ENCODE results near the gene EZR.

EZR gene

DNA sequence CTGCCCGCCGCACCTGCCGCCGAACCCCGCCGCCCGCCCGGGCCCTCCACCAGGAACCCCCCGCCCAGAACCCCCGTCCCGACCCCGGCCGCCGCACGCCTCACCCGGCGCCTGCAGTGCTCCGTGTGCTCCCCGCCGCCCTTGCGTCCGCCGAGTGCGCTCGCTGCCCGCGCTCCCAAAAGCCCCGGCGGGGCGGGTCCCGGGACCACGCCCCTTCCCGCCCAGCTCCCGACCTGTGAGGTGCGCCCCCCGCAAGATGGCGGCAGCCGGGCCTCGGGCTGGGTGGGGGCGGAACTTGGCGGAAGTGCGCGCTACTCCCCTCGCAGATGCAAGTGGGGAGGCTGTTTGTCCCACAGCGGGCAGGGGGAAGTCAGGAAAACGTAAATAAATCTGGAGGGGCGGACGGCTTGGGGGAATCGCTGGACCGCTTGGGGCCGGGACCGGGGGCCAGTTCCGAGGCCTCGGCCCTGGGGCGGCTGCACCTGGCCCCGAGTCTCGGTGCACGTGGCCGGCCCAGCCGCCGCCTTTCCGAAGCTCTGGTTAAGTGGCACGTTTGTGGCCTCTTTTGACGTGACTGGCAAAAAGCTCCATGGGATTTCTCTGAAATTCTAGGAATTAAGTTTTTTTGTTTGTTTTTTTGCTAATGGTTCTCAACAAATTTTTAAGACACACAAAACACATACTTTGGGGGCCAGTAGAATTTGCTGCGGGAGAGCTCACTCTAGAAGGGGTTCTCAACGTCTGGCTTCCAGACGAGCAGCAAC, at the start of gene EZR:
Gene EZR (minus strand): TSS at position 156 of the 764 bp plus-strand sequence. CDS start 1,275 bp downstream, outside the sequence.
- peak; percentile 83 for DNase-seq

DNA sequence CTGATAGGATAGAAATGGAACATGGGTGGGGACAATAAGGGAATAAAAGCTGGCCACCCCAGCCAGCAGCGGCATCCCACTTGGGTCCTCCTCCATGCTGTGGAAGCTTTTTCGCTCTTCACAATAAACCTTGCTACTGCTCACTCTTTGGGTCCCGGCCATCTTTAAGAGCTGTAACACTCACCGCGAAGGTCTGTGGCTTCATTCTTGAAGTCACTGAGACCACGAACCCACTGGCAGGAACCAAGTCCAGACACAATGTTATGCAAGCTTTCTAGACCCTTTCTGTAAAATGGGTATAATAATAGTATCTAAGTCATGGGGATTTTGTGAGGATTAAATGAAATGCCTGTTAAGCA, 48.9 kb upstream of the EZR start:
- no peak for DNase-seq

DNA sequence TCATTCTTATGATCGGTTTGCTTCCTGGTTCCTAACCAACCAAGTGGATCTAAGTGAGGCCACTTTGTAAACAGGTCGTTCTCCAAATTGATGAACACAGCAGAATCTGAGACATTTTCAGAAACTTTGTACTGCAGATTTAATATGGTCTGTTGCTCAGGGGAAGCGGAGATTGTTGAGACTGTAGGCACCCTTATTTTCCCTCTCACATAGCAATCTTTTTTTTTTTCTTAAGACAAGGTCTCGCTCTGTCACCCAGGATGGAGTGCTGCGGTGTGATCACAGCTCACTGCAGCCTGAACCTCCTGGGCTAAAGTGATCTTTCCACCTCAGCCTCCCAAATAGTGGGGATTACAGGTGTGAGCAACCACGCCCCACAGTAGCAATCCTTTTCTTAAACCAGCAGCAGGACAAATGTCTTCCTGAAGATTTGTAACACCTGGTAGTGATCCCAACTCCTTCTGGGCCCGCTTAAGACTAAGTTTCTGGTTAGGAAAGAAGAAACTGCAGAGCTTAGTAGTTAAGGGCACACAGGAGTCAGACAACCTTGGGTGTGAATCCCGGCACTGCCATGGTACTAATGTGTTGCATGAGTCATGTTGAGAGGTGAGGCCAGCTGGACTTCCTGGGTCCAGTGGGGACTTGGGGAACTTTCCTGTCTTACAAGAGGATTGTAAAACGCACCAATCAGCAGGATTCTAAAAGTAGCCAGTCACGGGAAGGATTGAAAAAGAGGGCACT, 48.4 kb upstream of the EZR start:
- no peak for DNase-seq

DNA sequence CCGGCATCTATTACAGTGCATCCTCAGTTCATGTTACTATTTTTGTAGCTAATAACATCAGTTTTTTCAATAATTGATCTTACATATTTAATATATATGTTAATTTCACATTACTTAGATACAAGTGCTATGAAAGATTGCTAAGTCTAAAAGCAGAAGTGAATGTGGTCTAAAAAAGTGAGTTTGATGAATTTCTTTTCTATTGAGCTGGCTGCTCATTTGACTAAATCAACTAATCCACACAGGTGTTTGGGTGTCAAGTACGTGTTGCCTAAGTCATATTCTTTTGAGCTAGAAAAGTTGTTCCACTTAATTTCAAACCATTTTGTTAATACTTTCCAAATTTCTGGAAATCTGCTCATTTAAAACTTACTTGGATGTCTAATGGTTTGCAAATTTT, 46.6 kb upstream of the EZR start:
- no peak for DNase-seq

- no peak for DNase-seq
Observed at GRCh38 chr6:158863646-158864045, 44.5 kb upstream of the EZR start.

DNA sequence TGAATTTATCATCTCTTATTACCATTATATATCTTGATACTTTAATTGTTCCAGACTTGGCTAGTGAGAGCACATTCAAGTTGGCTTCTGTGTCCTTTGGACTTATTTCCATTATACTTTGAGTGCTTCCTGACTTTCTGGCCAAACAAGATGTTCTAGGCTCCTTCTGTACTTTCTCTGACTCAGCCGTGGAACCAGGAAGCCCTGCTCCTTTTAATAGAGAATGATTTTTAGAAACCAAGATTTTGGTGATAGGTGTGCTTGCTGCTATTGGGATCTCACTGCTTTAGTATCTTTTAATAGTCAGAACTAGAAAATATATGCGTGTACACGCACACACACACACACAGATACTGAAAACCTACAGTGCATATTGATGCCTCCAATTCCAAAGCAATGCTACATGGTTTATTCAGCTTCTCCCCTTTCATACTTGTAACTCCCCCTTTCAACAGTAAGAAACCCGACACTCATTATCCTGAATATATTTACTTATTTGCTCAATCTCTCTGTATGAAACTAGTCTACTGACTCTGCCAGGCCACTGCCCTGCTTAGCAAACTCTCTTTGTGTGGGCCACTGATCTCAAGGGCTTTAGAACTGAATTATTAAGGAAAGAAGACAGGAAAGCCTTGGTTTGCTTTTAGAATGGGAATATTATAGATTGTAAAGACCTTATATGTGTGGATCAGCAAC, 42.7 kb upstream of the EZR start:
- no peak for DNase-seq

DNA sequence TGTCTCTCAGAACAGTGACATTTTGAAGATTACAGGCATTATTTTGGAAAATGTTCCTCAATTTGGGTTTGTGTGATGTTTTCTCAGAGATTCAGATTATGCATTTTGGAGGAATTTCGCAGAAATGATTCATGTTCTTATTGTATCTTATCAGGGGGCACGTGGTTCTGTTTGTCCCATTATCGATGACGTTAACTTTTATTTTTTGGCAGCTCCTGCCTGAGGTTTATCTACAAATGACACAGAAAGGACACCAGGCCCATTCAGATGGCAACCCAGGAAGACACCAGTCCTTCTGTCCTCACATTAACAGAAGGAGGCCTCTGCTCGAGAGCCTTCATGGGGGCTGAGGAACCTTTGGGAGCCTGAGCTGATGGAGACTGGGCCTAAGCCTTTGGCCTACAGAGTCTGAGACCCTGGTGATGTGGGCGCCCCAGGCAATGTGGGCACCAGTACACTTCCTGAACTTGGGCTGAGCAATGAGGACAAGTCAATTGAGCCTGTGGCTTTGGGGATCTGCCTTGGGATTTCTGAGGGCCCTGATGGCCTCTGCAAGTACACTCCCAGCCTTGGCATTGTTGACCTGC, 41.2 kb upstream of the EZR start:
- DNase-seq = no peak

DNA sequence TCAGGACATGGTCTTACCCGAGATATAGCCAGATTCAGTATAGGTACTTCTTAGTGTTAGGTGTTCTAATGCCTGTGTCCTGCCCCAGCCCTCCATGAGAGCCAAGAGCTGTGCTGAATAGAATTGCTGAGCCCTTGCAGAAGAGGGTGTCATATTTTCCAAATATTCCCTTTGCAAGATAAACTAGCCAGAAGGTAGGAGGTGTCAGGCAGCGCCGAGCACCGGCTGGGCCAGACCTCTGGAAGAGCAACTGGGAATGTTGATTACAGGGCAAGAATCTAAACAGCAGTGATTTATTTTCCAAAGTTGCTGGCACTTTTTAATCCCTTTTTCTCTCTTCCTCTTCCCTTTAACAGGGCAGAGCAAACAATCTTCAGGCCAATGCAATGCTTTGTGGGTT, 37.1 kb upstream of the EZR start:
- DNase-seq = no peak

DNA sequence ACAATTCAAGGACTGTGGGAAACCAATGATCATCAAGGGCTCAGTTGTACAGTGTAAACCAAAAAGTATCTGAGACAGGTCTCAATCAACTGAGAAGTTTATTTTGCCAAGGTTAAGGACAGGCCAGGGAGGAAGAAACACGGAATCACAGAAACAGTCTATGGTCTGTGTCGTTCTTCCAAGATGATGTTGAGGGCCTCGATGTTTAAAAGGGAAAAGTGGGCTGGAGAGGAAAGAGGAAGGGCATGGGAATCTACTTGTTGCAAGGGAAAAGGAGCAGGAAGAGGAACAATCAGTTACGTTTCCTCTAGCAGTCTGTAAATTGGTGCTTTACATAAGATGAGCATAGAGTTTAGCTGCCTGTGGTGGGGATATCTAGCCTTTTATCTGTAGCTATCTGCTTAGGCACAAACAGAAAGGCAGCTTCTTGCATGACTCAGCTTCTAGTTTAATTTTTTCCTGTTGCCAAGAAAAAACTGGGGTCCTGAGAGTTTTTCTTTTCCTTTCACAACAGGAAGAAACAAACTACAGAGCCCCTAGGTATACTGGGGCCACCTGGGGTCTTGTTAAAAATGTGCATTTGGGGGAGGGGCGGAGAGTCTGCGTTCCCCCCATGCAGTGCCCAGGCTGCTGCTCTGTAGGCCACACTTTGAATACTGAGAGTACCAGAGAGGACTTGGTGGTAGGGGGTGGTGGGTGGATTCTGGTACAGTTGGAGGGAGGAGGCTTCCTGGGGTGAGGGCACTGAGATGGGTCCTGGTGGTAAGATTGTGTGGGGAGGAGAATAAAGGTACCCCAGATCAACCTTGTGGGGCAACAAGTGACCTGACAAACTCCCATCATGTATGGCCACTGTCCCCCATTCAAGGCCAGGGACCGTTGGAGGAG, 35.3 kb upstream of the EZR start:
- DNase-seq = no peak

GRCh38 chr6:158853880-158854213, 34.7 kb upstream of the EZR start:
- no peak for DNase-seq

DNA sequence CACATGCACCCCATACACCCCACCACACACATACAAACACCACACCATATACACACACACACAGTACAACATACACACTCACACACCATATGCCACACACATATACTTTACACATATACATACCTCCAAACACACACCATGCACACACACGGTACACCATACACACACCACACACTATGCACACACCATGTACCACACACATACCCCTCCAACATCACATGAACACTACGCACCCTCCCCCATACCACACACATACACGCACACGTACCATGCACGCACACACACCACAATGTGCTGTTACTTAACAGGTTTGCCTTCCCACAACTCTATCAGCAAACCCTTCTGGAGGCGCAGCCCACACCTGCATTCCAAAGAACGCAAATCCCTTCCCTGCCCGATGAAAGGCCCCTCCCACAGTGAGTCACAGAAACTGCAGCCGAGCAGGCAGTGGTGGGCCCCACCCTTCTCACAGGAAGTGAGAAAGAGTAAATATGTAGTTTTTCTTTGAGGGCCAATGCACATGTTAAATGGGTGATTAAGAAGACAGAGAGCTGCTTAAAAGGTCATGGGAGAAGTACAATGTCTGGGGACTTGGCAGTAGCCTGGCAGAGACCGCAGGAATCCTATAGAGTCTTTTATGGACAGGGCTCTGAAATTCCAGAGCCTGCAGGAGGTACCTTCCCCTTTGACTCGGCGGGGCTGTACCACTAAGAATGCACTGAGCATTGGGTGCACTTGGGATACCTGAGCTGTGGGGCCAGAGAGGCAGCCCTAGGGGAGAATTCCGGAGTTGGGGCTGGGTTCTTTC, 34.1 kb upstream of the EZR start:
- DNase-seq = peak; percentile 91

- DNase-seq = no peak
Observed at GRCh38 chr6:158852312-158853071, 33.3 kb upstream of the EZR start.

DNA sequence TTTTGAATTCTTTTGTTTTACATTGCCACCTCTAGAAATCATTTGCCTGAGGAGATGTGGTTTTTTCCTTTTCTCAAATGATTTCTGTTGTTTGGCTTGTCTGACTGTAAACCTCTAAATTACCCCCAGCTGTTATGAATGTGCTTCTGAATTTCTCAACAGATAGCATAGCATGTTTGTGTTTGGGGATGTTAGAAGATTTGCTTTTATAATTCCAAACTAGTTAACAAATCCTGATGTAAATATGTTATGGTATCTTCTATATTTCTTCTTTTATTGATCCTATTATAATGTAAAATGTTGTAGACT, 31.6 kb upstream of the EZR start:
- DNase-seq = no peak

DNA sequence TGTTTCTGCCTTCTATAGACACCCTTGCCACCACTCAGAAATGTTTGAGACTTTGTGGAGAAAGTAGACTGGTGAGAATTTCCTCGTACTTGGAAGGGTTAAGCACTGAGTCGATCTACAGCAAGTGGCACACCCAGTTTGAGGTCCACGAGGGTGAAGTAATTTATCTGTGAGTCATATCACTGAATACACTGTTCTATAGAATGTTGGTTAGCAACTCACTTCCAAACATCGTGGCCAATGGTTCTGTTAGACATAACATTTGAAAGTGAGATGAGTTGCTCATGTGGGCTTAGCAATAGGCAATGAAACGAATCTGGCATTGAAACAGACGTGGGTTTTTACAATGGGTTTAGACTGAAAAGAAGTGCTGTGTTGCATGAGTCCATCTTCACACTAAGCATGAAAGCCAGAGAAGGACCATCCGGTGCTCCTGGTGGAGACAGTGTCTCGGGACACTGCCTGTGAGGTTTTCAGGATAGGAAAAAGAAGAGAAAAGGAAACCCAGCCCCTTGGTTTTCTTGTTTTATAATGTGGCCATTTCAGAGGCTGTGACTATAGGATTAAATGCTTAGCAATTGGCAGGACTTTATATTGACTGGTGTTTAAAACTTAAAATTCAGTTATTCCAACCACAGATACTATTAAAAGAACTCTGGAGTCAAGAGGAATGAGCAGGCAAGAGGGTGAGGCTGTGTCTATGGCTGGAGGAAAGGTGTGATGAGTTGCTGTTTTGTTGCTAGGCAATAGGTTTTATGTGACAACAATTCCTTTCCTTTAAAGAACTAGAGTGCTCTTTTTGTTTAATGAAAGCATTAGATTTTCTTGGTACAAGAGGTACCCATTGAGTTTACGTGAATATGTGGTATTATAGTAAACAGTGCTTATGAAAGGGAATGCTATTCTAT, 31.0 kb upstream of the EZR start:
- peak; percentile 72 for DNase-seq

- no peak for DNase-seq
Observed at GRCh38 chr6:158848490-158848895, 29.3 kb upstream of the EZR start.

GRCh38 chr6:158847786-158848185, 28.6 kb upstream of the EZR start:
- no peak for DNase-seq

- no peak for DNase-seq
Observed at GRCh38 chr6:158847012-158847529, 27.9 kb upstream of the EZR start.

- no peak for DNase-seq
Observed at GRCh38 chr6:158843751-158844683, 24.8 kb upstream of the EZR start.

DNA sequence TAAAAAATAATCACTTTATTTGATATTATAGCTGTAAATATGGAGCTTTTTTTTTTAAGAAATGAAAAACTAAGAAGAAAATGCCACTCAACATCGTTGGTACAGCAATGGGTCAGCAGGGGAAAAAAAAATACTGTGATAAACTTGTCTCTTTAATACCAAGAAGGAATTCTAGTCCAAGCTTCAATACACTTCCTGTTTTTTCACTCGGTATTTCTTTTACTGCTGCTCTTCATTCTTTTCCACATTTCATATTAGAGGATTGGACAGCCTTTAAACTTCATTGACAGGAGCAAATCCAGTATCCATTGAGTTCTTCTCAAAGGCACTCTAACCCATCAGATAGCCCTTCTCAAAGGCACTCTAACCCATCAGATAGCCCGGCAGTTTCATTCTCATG, 22.2 kb upstream of the EZR start:
- DNase-seq = no peak
